K562 (cell line): Measurements from ENCODE around the gene PYROXD2. TPM values are rescaled to one million over a fixed set of nuclear protein-coding genes. Genes with fewer than 3 reads are reported as not detected.

Experiments
- ARNT ChIP-seq, 2 experiments: fragments of 450-650 bp; IDR thresholded peaks; 2 replicates each; pipeline ENCODE4 v1.6.1; 2016; ENCODE audit warnings: mild to moderate bottlenecking in 1 of 2
- EP400 ChIP-seq: fragments of 450-650 bp; IDR thresholded peaks from 2 replicates; pipeline ENCODE4 v1.6.1; 2017; ENCODE audit warnings: antibody characterized with exemption, mild to moderate bottlenecking, moderate library complexity
- FOSL1 ChIP-seq: fragments of 200-800 bp; sonication (Bioruptor generic); conservative IDR thresholded peaks from 2 replicates; pipeline ENCODE4 v1.6.1; 2016; ENCODE audit warnings: missing genetic modification characterization, missing compliant biosample characterization
- GATAD2B ChIP-seq: fragments of 450-650 bp; IDR thresholded peaks from 2 replicates; pipeline ENCODE4 v1.6.1; 2017; ENCODE audit warnings: mild to moderate bottlenecking, borderline replicate concordance
- NONO ChIP-seq, 2 experiments: fragments of 200-400 bp in 1 of 2; fragments of 450-650 bp in 1 of 2; formaldehyde crosslinking in 1 of 2; IDR thresholded peaks; 2 replicates each; pipeline ENCODE4 v1.6.1; 2017; ENCODE audit warnings: low read depth in 2 of 2, mild to moderate bottlenecking in 2 of 2, moderate library complexity in 2 of 2, low read length in 1 of 2
- RCOR1 ChIP-seq, 2 experiments: IDR thresholded peaks; 2 replicates each; pipeline ENCODE4 v1.6.1; 2012; ENCODE audit warnings: low read depth in 2 of 2, low read length in 2 of 2, borderline replicate concordance in 1 of 2, improper control_type of control experiment in 1 of 2
- SMARCA4 ChIP-seq: fragments of 450-650 bp; IDR thresholded peaks from 2 replicates; pipeline ENCODE4 v1.6.1; 2016
- ZFX ChIP-seq: sonication (generic); formaldehyde crosslinking; IDR thresholded peaks from 2 replicates; pipeline ENCODE4 v1.8.0; 2022; ENCODE audit warnings: mild to moderate bottlenecking, missing genetic modification reagents, moderate library complexity
- polyA plus RNA-seq, 8 experiments: library from polyadenylated mRNA; depleted of rRNA in 4 of 8; stranded (reverse) in 5 of 8; unstranded in 3 of 8; fragments of >200 nt; fragmentation: Nextera tagmentation in 2 of 8; fragmentation: Illumina TruSeq in 1 of 8; extraction: Ambion mirVana in 2 of 8; extraction: Trizol in 1 of 8; gene quantifications; 2 replicates each; pipeline versions ENCODE4 v1.2.1 to v1.2.3, GENCODE V29; 2011 to 2014; ENCODE audit warnings: inconsistent platforms in 1 of 8, missing spikeins in 1 of 8
- total RNA-seq, 7 experiments: library from RNA; depleted of rRNA in 6 of 7; stranded (reverse); fragments of >200 nt in 6 of 7; fragmentation: Illumina TruSeq in 2 of 7; extraction: Trizol in 2 of 7; gene quantifications; 2 replicates each; pipeline versions ENCODE4 v1.2.1 to v1.2.3, GENCODE V29; 2011 to 2021; ENCODE audit warnings: low replicate concordance in 1 of 7
- TF ChIP-seq, protein P1 (sequence below): sonication (generic); IDR thresholded peaks from 2 replicates; pipeline ENCODE4 v1.6.1; 2016
- TF ChIP-seq, protein P2 (sequence below): fragments of 200-800 bp; sonication (Bioruptor generic); IDR thresholded peaks from 2 replicates; pipeline ENCODE4 v1.6.1; 2016; ENCODE audit warnings: missing genetic modification characterization, missing compliant biosample characterization
- TF ChIP-seq, protein P3 (sequence below): fragments of 450-650 bp; conservative IDR thresholded peaks from 2 replicates; pipeline ENCODE4 v1.6.1; 2016; ENCODE audit warnings: missing genetic modification characterization, low read depth, mild to moderate bottlenecking, control low read depth, missing compliant biosample characterization
- TF ChIP-seq, protein P4 (sequence below): fragments of 450-650 bp; IDR thresholded peaks from 2 replicates; pipeline ENCODE4 v1.6.1; 2016
- TF ChIP-seq, protein P5 (sequence below), 2 experiments: fragments of 150-350 bp in 1 of 2; IDR thresholded peaks; 2 replicates each; pipeline ENCODE4 v1.6.1; 2012 to 2016; ENCODE audit warnings: low read depth in 2 of 2, low read length in 2 of 2, mild to moderate bottlenecking in 1 of 2, moderate library complexity in 1 of 2

The PYROXD2 gene
- total and polyA plus RNA-seq, 9 of the 15 experiments (the other 6 are each of a cell fraction or from before 2014, with no cell fraction given) = 0.14 to 1.4 (median 0.58) TPM

DNA sequence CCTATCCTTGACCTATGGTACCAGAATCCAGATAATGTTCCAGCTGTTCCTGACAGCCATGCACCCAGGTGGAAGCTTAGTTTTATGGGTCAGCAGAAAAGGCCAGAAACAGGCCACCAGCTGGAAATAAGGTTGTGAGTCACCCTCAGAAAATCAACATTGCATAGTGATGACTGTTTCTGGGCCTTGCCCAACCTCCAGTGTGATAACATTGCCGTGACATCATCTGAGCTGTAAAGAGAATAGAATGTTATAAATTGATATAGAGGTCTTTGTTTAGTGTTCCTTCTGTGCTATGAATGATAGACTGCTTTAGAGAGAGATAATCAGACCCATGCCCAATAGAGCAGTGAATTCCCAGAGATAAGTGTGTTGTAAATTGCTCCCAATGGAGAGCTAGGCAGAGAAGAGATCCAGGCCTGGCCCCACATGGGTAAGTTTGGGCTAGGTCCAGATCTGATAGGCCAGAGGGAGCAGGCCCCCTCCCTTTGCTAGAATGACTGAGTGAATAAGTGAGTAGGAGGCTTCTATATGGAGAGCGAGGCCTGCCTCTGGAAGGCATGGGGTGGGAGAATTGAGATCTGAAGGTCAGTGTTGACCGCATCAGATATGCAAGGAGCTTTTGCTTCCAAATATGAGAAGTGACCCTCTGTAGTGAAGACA, 46.0 kb upstream of the PYROXD2 start (continued):
- TF ChIP-seq, protein P1, sequence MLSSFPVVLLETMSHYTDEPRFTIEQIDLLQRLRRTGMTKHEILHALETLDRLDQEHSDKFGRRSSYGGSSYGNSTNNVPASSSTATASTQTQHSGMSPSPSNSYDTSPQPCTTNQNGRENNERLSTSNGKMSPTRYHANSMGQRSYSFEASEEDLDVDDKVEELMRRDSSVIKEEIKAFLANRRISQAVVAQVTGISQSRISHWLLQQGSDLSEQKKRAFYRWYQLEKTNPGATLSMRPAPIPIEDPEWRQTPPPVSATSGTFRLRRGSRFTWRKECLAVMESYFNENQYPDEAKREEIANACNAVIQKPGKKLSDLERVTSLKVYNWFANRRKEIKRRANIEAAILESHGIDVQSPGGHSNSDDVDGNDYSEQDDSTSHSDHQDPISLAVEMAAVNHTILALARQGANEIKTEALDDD = peak; percentile 48; the same call in 1 of the 2 replicates
- peak; percentile 52; the same call in 1 of the 2 replicates for TF ChIP-seq ZFX
- TF ChIP-seq, protein P2, sequence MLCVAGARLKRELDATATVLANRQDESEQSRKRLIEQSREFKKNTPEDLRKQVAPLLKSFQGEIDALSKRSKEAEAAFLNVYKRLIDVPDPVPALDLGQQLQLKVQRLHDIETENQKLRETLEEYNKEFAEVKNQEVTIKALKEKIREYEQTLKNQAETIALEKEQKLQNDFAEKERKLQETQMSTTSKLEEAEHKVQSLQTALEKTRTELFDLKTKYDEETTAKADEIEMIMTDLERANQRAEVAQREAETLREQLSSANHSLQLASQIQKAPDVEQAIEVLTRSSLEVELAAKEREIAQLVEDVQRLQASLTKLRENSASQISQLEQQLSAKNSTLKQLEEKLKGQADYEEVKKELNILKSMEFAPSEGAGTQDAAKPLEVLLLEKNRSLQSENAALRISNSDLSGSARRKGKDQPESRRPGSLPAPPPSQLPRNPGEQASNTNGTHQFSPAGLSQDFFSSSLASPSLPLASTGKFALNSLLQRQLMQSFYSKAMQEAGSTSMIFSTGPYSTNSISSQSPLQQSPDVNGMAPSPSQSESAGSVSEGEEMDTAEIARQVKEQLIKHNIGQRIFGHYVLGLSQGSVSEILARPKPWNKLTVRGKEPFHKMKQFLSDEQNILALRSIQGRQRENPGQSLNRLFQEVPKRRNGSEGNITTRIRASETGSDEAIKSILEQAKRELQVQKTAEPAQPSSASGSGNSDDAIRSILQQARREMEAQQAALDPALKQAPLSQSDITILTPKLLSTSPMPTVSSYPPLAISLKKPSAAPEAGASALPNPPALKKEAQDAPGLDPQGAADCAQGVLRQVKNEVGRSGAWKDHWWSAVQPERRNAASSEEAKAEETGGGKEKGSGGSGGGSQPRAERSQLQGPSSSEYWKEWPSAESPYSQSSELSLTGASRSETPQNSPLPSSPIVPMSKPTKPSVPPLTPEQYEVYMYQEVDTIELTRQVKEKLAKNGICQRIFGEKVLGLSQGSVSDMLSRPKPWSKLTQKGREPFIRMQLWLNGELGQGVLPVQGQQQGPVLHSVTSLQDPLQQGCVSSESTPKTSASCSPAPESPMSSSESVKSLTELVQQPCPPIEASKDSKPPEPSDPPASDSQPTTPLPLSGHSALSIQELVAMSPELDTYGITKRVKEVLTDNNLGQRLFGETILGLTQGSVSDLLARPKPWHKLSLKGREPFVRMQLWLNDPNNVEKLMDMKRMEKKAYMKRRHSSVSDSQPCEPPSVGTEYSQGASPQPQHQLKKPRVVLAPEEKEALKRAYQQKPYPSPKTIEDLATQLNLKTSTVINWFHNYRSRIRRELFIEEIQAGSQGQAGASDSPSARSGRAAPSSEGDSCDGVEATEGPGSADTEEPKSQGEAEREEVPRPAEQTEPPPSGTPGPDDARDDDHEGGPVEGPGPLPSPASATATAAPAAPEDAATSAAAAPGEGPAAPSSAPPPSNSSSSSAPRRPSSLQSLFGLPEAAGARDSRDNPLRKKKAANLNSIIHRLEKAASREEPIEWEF (CRISPR knock-in tag) = peak; percentile 61; the same call in 1 of the 2 replicates
- peak; percentile 96 for TF ChIP-seq SMARCA4
- TF ChIP-seq RCOR1 (IDR thresholded peaks at IDR 0.05; ENCODE audit: borderline replicate concordance in 1 of 2, low read depth in 2 of 2, low read length in 2 of 2) = peak in 1 of 2 experiments; percentile 64; a peak in 3 of 4 replicates
- TF ChIP-seq ARNT (IDR thresholded peaks at IDR 0.05) = peak; percentile 93
- TF ChIP-seq, protein P3, sequence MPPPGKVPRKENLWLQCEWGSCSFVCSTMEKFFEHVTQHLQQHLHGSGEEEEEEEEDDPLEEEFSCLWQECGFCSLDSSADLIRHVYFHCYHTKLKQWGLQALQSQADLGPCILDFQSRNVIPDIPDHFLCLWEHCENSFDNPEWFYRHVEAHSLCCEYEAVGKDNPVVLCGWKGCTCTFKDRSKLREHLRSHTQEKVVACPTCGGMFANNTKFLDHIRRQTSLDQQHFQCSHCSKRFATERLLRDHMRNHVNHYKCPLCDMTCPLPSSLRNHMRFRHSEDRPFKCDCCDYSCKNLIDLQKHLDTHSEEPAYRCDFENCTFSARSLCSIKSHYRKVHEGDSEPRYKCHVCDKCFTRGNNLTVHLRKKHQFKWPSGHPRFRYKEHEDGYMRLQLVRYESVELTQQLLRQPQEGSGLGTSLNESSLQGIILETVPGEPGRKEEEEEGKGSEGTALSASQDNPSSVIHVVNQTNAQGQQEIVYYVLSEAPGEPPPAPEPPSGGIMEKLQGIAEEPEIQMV (tag) = peak; percentile 99
- TF ChIP-seq NONO (IDR thresholded peaks at IDR 0.05; ENCODE audit: low read depth in 2 of 2, low read length in 1 of 2) = peak in 1 of 2 experiments; percentile 48; a peak in 2 of 4 replicates
- TF ChIP-seq, protein P4, sequence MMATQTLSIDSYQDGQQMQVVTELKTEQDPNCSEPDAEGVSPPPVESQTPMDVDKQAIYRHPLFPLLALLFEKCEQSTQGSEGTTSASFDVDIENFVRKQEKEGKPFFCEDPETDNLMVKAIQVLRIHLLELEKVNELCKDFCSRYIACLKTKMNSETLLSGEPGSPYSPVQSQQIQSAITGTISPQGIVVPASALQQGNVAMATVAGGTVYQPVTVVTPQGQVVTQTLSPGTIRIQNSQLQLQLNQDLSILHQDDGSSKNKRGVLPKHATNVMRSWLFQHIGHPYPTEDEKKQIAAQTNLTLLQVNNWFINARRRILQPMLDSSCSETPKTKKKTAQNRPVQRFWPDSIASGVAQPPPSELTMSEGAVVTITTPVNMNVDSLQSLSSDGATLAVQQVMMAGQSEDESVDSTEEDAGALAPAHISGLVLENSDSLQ = peak; percentile 77
- TF ChIP-seq, protein P5, sequence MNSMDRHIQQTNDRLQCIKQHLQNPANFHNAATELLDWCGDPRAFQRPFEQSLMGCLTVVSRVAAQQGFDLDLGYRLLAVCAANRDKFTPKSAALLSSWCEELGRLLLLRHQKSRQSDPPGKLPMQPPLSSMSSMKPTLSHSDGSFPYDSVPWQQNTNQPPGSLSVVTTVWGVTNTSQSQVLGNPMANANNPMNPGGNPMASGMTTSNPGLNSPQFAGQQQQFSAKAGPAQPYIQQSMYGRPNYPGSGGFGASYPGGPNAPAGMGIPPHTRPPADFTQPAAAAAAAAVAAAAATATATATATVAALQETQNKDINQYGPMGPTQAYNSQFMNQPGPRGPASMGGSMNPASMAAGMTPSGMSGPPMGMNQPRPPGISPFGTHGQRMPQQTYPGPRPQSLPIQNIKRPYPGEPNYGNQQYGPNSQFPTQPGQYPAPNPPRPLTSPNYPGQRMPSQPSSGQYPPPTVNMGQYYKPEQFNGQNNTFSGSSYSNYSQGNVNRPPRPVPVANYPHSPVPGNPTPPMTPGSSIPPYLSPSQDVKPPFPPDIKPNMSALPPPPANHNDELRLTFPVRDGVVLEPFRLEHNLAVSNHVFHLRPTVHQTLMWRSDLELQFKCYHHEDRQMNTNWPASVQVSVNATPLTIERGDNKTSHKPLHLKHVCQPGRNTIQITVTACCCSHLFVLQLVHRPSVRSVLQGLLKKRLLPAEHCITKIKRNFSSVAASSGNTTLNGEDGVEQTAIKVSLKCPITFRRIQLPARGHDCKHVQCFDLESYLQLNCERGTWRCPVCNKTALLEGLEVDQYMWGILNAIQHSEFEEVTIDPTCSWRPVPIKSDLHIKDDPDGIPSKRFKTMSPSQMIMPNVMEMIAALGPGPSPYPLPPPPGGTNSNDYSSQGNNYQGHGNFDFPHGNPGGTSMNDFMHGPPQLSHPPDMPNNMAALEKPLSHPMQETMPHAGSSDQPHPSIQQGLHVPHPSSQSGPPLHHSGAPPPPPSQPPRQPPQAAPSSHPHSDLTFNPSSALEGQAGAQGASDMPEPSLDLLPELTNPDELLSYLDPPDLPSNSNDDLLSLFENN (IDR thresholded peaks at IDR 0.05; ENCODE audit: low read depth in 2 of 2, low read length in 2 of 2) = peak in 1 of 2 experiments; percentile 88; a peak in 2 of 4 replicates
- TF ChIP-seq FOSL1 = peak; percentile 100
- peak; percentile 28; the same call in 1 of the 2 replicates for TF ChIP-seq GATAD2B
- TF ChIP-seq EP400 = peak; percentile 73
